ENCODE data around the gene FAM124A.

The FAM124A gene

GRCh38 chr13:51244637-51245405, 22.6 kb downstream of the FAM124A start:
- no peak for DNase-seq

- no peak for DNase-seq
Measured at GRCh38 chr13:51245583-51245982, 23.4 kb downstream of the FAM124A start.

GRCh38 chr13:51246025-51246417, 23.8 kb downstream of the FAM124A start:
- DNase-seq: no peak

GRCh38 chr13:51246418-51247277, 24.4 kb downstream of the FAM124A start:
- no peak for DNase-seq

- peak; percentile 5 for DNase-seq
Measured at GRCh38 chr13:51249255-51249654, 27.1 kb downstream of the FAM124A start.

- DNase-seq: peak; percentile 30
Measured at GRCh38 chr13:51249770-51250741, 27.9 kb downstream of the FAM124A start.

GRCh38 chr13:51251480-51251879, 29.3 kb downstream of the FAM124A start:
- no peak for DNase-seq

GRCh38 chr13:51252954-51253532, 30.8 kb downstream of the FAM124A start:
- no peak for DNase-seq

GRCh38 chr13:51255556-51255955, 33.4 kb downstream of the FAM124A start:
- no peak for DNase-seq

GRCh38 chr13:51257187-51257586, 35.0 kb downstream of the FAM124A start:
- DNase-seq: peak; percentile 16

GRCh38 chr13:51258612-51259548, 36.7 kb downstream of the FAM124A start:
- peak; percentile 20 for DNase-seq

GRCh38 chr13:51260154-51260553, 38.0 kb downstream of the FAM124A start:
- no peak for DNase-seq

- no peak for DNase-seq
Measured at GRCh38 chr13:51261610-51262249, 39.5 kb downstream of the FAM124A start.

- DNase-seq: no peak
Measured at GRCh38 chr13:51262501-51263211, 40.5 kb downstream of the FAM124A start.

GRCh38 chr13:51266642-51267041, 44.4 kb downstream of the FAM124A start:
- DNase-seq: no peak

GRCh38 chr13:51267622-51268021, 45.4 kb downstream of the FAM124A start:
- no peak for DNase-seq

GRCh38 chr13:51269039-51269438, 46.8 kb downstream of the FAM124A start:
- DNase-seq: no peak

GRCh38 chr13:51270623-51271415, 48.6 kb downstream of the FAM124A start:
- DNase-seq: no peak

GRCh38 chr13:51271528-51272085, 49.4 kb downstream of the FAM124A start:
- DNase-seq: no peak
